K562 (cell line): ENCODE data around the gene RFNG. TPM values are rescaled to one million over a fixed set of nuclear protein-coding genes. Genes with fewer than 3 reads are reported as not detected.

Source experiments
- BCOR ChIP-seq: fragments of 450-650 bp; IDR thresholded peaks from 2 replicates; pipeline ENCODE4 v1.6.1; 2016
- CBX1 ChIP-seq: sonication (generic); IDR thresholded peaks from 2 replicates; pipeline ENCODE4 v1.6.1; 2016; ENCODE audit warnings: antibody characterized with exemption, low read depth, mild to moderate bottlenecking
- CHD2 ChIP-seq: IDR thresholded peaks from 2 replicates; pipeline ENCODE4 v1.6.1; 2011; ENCODE audit warnings: low read depth, low read length
- CREB1 ChIP-seq, 2 experiments: sonication (generic) in 1 of 2; formaldehyde crosslinking in 1 of 2; IDR thresholded peaks; 2 replicates each; pipeline versions ENCODE4 v1.6.1 to v1.8.0; 2012 to 2022; ENCODE audit warnings: inconsistent platforms in 1 of 2, mild to moderate bottlenecking in 1 of 2, missing genetic modification reagents in 1 of 2, moderate library complexity in 1 of 2
- ESRRB ChIP-seq: fragments of 250-450 bp; sonication (Bioruptor Pico); IDR thresholded peaks from 2 replicates; pipeline ENCODE4 v1.5.0; 2020; ENCODE audit warnings: mild to moderate bottlenecking, moderate library complexity, borderline replicate concordance
- GABPB1 ChIP-seq: sonication (generic); formaldehyde crosslinking; IDR thresholded peaks from 2 replicates; pipeline ENCODE4 v1.8.0; 2022; ENCODE audit warnings: mild to moderate bottlenecking, missing genetic modification reagents
- HDAC3 ChIP-seq: fragments of 450-650 bp; IDR thresholded peaks from 2 replicates; pipeline ENCODE4 v1.6.1; 2018; ENCODE audit warnings: borderline replicate concordance, mild to moderate bottlenecking, moderate library complexity; ENCODE audit not compliant: partially characterized antibody
- HMG20A ChIP-seq: fragments of 450-650 bp; formaldehyde crosslinking; conservative IDR thresholded peaks from 2 replicates; pipeline ENCODE4 v1.4.0; 2020; ENCODE audit warnings: mild to moderate bottlenecking, mixed read lengths
- KDM1A ChIP-seq, 2 experiments: fragments of 450-650 bp; IDR thresholded peaks; 2 replicates each; pipeline ENCODE4 v1.6.1; 2016; ENCODE audit warnings: mild to moderate bottlenecking in 2 of 2
- MBD1 ChIP-seq: fragments of 250-450 bp; sonication (Bioruptor Pico); IDR thresholded peaks from 2 replicates; pipeline ENCODE4 v1.8.0; 2022; ENCODE audit warnings: inconsistent platforms
- MYBL2 ChIP-seq, 2 experiments: fragments of 450-650 bp in 1 of 2; sonication (generic) in 1 of 2; formaldehyde crosslinking in 1 of 2; IDR thresholded peaks; 2 replicates each; pipeline versions ENCODE4 v1.6.1 to v1.8.1; 2017 to 2022; ENCODE audit warnings: borderline replicate concordance in 1 of 2, inconsistent platforms in 1 of 2, low read depth in 1 of 2, mild to moderate bottlenecking in 1 of 2, missing genetic modification reagents in 1 of 2, moderate library complexity in 1 of 2
- NR2F6 ChIP-seq: fragments of 450-650 bp; formaldehyde crosslinking; IDR thresholded peaks from 2 replicates; pipeline ENCODE4 v1.4.0; 2020; ENCODE audit warnings: mild to moderate bottlenecking
- SAFB ChIP-seq: fragments of 200-400 bp; formaldehyde crosslinking; IDR thresholded peaks from 2 replicates; pipeline ENCODE4 v1.6.1; 2017; ENCODE audit warnings: low read depth, low read length, borderline replicate concordance
- SPI1 ChIP-seq: IDR thresholded peaks from 2 replicates; pipeline ENCODE4 v1.6.1; 2011; ENCODE audit warnings: low read depth, low read length, control low read depth, borderline replicate concordance
- ZBTB8A ChIP-seq: fragments of 450-650 bp; IDR thresholded peaks from 2 replicates; pipeline ENCODE4 v1.6.1; 2018; ENCODE audit warnings: mild to moderate bottlenecking, moderate library complexity; ENCODE audit not compliant: partially characterized antibody
- ZKSCAN1 ChIP-seq: fragments of 150-350 bp; IDR thresholded peaks from 2 replicates; pipeline ENCODE4 v1.6.1; 2016; ENCODE audit warnings: low read depth, low read length
- ZNF280A ChIP-seq: fragments of 450-650 bp; IDR thresholded peaks from 2 replicates; pipeline ENCODE4 v1.6.1; 2018; ENCODE audit warnings: mild to moderate bottlenecking, low read depth; ENCODE audit not compliant: partially characterized antibody
- ZNF444 ChIP-seq: fragments of 250-450 bp; sonication (Bioruptor Pico); IDR thresholded peaks from 2 replicates; pipeline ENCODE4 v1.4.0; 2020; ENCODE audit warnings: mild to moderate bottlenecking, moderate library complexity
- ZNF76 ChIP-seq: fragments of 250-450 bp; sonication (Bioruptor Pico); IDR thresholded peaks from 2 replicates; pipeline ENCODE4 v1.4.0; 2020; ENCODE audit warnings: mild to moderate bottlenecking, moderate library complexity, borderline replicate concordance
- ZNF785 ChIP-seq: fragments of 250-450 bp; sonication (Bioruptor Pico); IDR thresholded peaks from 2 replicates; pipeline ENCODE4 v1.4.0; 2020; ENCODE audit warnings: mild to moderate bottlenecking
- polyA plus RNA-seq, 8 experiments: library from polyadenylated mRNA; depleted of rRNA in 4 of 8; stranded (reverse) in 5 of 8; unstranded in 3 of 8; fragments of >200 nt; fragmentation: Nextera tagmentation in 2 of 8; fragmentation: Illumina TruSeq in 1 of 8; extraction: Ambion mirVana in 2 of 8; extraction: Trizol in 1 of 8; gene quantifications; 2 replicates each; pipeline versions ENCODE4 v1.2.1 to v1.2.3, GENCODE V29; 2011 to 2014; ENCODE audit warnings: inconsistent platforms in 1 of 8, missing spikeins in 1 of 8
- total RNA-seq, 7 experiments: library from RNA; depleted of rRNA in 6 of 7; stranded (reverse); fragments of >200 nt in 6 of 7; fragmentation: Illumina TruSeq in 2 of 7; extraction: Trizol in 2 of 7; gene quantifications; 2 replicates each; pipeline versions ENCODE4 v1.2.1 to v1.2.3, GENCODE V29; 2011 to 2021; ENCODE audit warnings: low replicate concordance in 1 of 7
- TF ChIP-seq, protein P1 (sequence below): fragments of 250-450 bp; sonication (Bioruptor Pico); IDR thresholded peaks from 2 replicates; pipeline ENCODE4 v1.5.0; 2022; ENCODE audit warnings: mild to moderate bottlenecking
- TF ChIP-seq, protein P2 (sequence below): sonication (generic); formaldehyde crosslinking; IDR thresholded peaks from 2 replicates; pipeline ENCODE4 v1.8.0; 2022; ENCODE audit warnings: missing genetic modification reagents, mild to moderate bottlenecking, borderline replicate concordance

The RFNG gene
- total and polyA plus RNA-seq, 9 of the 15 experiments (the other 6 are each of a cell fraction or from before 2014, with no cell fraction given) = 0.32 to 32.8 (median 9.5) TPM

DNA sequence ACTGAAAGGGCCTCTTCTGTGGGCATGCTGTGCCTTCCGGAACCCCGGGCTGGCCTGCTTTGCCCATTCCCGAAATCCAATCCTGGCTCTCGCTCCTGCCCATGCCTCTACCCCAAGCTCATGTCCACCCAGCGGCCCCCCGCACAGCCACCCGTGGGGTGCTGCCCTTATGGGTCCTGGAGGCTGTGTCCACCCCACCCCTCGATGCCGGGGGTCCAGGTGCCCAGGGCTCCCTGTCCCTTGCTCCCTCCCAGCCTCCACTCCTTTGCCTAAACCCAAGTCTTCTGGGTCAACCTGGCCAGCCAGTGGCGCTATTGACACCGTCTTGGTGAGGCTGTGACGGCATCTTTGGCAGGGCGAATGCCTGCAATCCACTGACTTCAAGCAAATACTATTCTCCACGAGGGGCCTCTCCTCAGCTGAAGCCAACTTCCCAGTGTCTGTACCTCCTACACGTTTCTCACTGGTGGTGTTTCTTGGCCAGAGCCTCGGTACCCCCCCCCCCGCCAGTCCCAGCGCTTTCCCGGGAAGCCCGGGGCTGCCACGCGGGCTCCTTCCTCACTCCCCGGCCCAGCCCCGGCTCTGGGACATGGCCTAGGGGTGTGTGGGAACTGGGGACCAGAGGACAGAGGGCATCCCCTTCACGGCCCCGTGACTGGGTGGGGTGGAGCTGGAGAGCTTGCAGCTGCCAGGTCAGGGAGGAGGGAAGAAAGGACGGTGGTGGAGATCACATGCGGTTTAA, 26.2 kb upstream of the RFNG start (continued):
- TF ChIP-seq CBX1 (no peak; the same call in 1 of the 2 replicates), CHD2 (no peak), KDM1A (IDR thresholded peaks at IDR 0.05) (no peak), ZKSCAN1 (0 out of 2 replicates have a peak, but pooled peaks have one; percentile 33), MBD1 (no peak), ESRRB (CRISPR knock-in tag) (0 out of 2 replicates have a peak, but pooled peaks have one; percentile 56), HDAC3 (no peak), SPI1 (no peak), CREB1 (IDR thresholded peaks at IDR 0.05) (0 out of 2 replicates have a peak, but pooled peaks have one; percentile 12), CREB1 (CRISPR knock-in tag; IDR thresholded peaks at IDR 0.05) (no peak), BCOR (no peak), ZBTB8A (no peak), GABPB1 (CRISPR knock-in tag) (no peak), HMG20A (CRISPR knock-in tag) (no peak), ZNF76 (CRISPR knock-in tag) (no peak), ZNF444 (CRISPR knock-in tag) (no peak), SAFB (no peak), ZNF280A (no peak), MYBL2 (IDR thresholded peaks at IDR 0.05; ENCODE audit: low read depth) (no peak), MYBL2 (CRISPR knock-in tag; IDR thresholded peaks at IDR 0.05; ENCODE audit: borderline replicate concordance) (no peak), ZNF785 (no peak), NR2F6 (CRISPR knock-in tag) (no peak)
- TF ChIP-seq, protein P1, sequence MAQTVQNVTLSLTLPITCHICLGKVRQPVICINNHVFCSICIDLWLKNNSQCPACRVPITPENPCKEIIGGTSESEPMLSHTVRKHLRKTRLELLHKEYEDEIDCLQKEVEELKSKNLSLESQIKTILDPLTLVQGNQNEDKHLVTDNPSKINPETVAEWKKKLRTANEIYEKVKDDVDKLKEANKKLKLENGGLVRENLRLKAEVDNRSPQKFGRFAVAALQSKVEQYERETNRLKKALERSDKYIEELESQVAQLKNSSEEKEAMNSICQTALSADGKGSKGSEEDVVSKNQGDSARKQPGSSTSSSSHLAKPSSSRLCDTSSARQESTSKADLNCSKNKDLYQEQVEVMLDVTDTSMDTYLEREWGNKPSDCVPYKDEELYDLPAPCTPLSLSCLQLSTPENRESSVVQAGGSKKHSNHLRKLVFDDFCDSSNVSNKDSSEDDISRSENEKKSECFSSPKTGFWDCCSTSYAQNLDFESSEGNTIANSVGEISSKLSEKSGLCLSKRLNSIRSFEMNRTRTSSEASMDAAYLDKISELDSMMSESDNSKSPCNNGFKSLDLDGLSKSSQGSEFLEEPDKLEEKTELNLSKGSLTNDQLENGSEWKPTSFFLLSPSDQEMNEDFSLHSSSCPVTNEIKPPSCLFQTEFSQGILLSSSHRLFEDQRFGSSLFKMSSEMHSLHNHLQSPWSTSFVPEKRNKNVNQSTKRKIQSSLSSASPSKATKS (CRISPR knock-in tag) = no peak
- TF ChIP-seq, protein P2, sequence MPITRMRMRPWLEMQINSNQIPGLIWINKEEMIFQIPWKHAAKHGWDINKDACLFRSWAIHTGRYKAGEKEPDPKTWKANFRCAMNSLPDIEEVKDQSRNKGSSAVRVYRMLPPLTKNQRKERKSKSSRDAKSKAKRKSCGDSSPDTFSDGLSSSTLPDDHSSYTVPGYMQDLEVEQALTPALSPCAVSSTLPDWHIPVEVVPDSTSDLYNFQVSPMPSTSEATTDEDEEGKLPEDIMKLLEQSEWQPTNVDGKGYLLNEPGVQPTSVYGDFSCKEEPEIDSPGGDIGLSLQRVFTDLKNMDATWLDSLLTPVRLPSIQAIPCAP (CRISPR knock-in tag) = no peak
